ENCODE results near the gene TCF25.

DNA sequence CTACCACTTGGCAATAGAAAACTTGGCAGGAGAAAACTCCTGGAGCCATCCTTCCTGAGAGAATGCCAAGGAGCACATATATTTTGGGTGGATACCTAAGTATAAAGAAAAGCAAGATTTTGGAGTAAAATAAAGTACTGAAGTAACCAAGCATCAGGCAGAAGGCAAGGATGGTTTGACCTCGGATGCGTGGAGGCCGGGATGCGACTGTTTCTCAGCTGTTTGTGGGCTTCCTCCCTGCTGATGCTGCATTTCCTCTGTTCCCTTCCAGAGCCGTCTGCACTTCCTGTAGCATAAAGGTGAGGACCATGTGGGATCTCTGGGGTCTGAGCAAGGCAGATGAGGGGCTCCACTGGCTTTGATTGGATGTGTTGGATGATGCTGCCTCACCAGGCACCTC, 5.5 kb upstream of the TCF25 start:
- TF ChIP-seq, protein P1, sequence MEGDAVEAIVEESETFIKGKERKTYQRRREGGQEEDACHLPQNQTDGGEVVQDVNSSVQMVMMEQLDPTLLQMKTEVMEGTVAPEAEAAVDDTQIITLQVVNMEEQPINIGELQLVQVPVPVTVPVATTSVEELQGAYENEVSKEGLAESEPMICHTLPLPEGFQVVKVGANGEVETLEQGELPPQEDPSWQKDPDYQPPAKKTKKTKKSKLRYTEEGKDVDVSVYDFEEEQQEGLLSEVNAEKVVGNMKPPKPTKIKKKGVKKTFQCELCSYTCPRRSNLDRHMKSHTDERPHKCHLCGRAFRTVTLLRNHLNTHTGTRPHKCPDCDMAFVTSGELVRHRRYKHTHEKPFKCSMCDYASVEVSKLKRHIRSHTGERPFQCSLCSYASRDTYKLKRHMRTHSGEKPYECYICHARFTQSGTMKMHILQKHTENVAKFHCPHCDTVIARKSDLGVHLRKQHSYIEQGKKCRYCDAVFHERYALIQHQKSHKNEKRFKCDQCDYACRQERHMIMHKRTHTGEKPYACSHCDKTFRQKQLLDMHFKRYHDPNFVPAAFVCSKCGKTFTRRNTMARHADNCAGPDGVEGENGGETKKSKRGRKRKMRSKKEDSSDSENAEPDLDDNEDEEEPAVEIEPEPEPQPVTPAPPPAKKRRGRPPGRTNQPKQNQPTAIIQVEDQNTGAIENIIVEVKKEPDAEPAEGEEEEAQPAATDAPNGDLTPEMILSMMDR (IDR thresholded peaks at IDR 0.05), result no peak
- TF ChIP-seq EP300 (IDR thresholded peaks at IDR 0.05), result no peak
- TF ChIP-seq POLR2AphosphoS5 (IDR thresholded peaks at IDR 0.05), result no peak
- TF ChIP-seq POLR2A (IDR thresholded peaks at IDR 0.05; ENCODE audit: low read depth), result no peak
